Measurements from ENCODE around the gene TAMM41.

The TAMM41 gene

GRCh38 chr3:11794927-11795326, 51.8 kb downstream of the TAMM41 start:
- TF ChIP-seq EZH2phosphoT487 (IDR thresholded peaks at IDR 0.05; ENCODE audit: borderline replicate concordance) (no peak), CTCF (conservative IDR thresholded peaks at IDR 0.05; ENCODE audit: low read length) (no peak)
- H3K36me3 ChIP-seq (ENCODE audit: insufficient read depth, low read length), result peaks cover 70% of the 10 kb centered on the region; the same call in 1 of the 2 replicates

DNA sequence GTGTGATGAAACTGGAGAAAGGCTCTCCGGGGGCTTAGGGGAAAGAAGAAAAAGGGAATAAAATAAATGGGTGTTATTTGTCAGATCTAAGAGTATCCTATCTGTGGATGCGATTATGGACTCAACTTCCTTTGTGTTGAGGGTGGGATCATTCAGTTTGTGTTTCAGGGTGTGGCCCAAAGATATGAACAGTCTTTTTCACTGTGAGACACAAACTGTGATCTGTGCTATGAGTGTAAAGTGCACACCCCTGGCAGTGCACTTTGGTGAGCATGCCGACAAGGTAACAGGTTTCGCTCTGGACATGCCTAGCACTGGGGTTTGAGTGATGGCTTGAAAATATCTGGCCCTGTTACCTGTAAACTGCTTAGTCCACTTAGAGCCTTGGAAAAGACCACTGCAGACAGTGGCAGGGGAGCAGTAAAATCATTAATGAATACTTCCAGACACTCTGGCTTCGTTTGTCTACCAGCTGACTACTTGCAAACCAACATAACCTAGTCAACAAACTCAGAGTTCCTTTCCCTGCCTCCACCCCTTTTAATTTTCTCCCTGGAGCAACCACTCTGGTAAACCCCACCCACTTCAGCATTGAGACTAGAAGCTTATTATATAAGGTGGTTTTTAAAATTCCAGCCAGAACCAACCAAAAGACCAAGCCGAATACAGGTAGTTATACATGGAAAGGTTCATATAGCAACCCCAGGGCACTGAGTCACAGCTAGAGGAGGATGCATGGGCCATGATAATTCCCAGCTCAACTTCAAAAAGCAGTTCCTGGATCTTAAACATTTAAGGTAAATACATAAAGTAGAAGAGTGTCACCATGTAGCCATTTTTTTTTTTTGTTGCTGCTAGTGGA, 55.1 kb downstream of the TAMM41 start:
- Histone ChIP-seq H3K27me3 (ENCODE audit: insufficient read depth, low read length, poor library complexity, severe bottlenecking) (no peaks in the 10 kb centered on the region), H3K79me2 (ENCODE audit: insufficient read depth, low read length) (no peaks in the 10 kb centered on the region)
- no peak for TF ChIP-seq EZH2phosphoT487 (IDR thresholded peaks at IDR 0.05; ENCODE audit: borderline replicate concordance)
- TF ChIP-seq CTCF (conservative IDR thresholded peaks at IDR 0.05; ENCODE audit: low read length), result no peak

More at GRCh38 chr3:11794927-11795326, 51.8 kb downstream of the TAMM41 start:
- H3K9me2 ChIP-seq (replicated peaks; ENCODE audit: low read depth, low read length), result no peaks in the 10 kb centered on the region
- H3K4me1 ChIP-seq (ENCODE audit: insufficient read depth, low read length, poor library complexity, severe bottlenecking), result no peaks in the 10 kb centered on the region
- peaks cover 10% of the 10 kb centered on the region; the same call in 1 of the 2 replicates for H3K9me3 ChIP-seq (ENCODE audit: insufficient read depth, low read depth, low read length)
- no peak overlapping the region for H3K9ac ChIP-seq (ENCODE audit: low read depth, low read length, poor library complexity, severe bottlenecking)
- no peak overlapping the region for H3K4me3 ChIP-seq (ENCODE audit: low read length, poor library complexity, severe bottlenecking)
- no peaks in the 10 kb centered on the region for H4K20me1 ChIP-seq (ENCODE audit: insufficient read depth, low read length, poor library complexity, severe bottlenecking)
- no peaks in the 10 kb centered on the region for H3F3A ChIP-seq (ENCODE audit: low read depth)
- no peaks in the 10 kb centered on the region for H3K27me3 ChIP-seq (ENCODE audit: insufficient read depth, low read length, poor library complexity, severe bottlenecking)
- H3K79me2 ChIP-seq (ENCODE audit: insufficient read depth, low read length), result no peaks in the 10 kb centered on the region
- no peak overlapping the region for H3K4me2 ChIP-seq (ENCODE audit: low read depth, low read length, poor library complexity, severe bottlenecking)
- no peak overlapping the region for H2AFZ ChIP-seq (ENCODE audit: low read length)

DNA sequence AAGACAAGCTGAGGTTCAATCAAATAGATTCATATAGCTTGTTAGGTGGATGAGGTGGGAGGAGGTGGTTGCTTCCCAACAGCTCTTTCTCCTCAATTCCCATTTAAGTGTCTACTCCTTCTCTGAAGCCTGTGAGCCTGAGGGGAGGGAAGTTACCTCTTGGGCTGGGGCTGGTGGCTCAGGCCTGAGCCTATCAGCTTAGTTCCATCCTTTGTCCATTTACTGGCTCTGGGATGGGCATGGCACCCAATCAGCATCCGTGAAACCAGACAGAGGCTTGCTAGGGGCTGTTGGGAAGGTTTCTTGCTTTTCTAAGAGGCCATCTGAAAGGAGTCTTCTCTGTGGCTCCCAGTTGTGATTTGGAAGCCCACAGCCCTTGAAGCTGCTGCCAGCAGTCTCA, 57.3 kb downstream of the TAMM41 start:
- H3K4me1 ChIP-seq (ENCODE audit: insufficient read depth, low read length, poor library complexity, severe bottlenecking), result peaks cover 3% of the 10 kb centered on the region
- peaks cover 66% of the 10 kb centered on the region; the same call in 1 of the 2 replicates for H3K36me3 ChIP-seq (ENCODE audit: insufficient read depth, low read length)

More for the DNA sequence above, 55.1 kb downstream of the TAMM41 start:
- no peaks in the 10 kb centered on the region for H3K9me3 ChIP-seq (ENCODE audit: insufficient read depth, low read depth, low read length)
- no peak overlapping the region for H3K9ac ChIP-seq (ENCODE audit: low read depth, low read length, poor library complexity, severe bottlenecking)
- H3F3A ChIP-seq (ENCODE audit: low read depth), result no peaks in the 10 kb centered on the region
- H2AFZ ChIP-seq (ENCODE audit: low read length), result no peak overlapping the region
- no peak overlapping the region for H3K4me3 ChIP-seq (ENCODE audit: low read length, poor library complexity, severe bottlenecking)
- H3K4me2 ChIP-seq (ENCODE audit: low read depth, low read length, poor library complexity, severe bottlenecking), result no peak overlapping the region
- H3K36me3 ChIP-seq (ENCODE audit: insufficient read depth, low read length), result peaks cover 74% of the 10 kb centered on the region; the same call in 1 of the 2 replicates
- H3K4me1 ChIP-seq (ENCODE audit: insufficient read depth, low read length, poor library complexity, severe bottlenecking), result no peaks in the 10 kb centered on the region
- no peaks in the 10 kb centered on the region for H3K9me2 ChIP-seq (replicated peaks; ENCODE audit: low read depth, low read length)
- no peaks in the 10 kb centered on the region for H4K20me1 ChIP-seq (ENCODE audit: insufficient read depth, low read length, poor library complexity, severe bottlenecking)

More for the DNA sequence above, 57.3 kb downstream of the TAMM41 start:
- H3F3A ChIP-seq (ENCODE audit: low read depth), result no peaks in the 10 kb centered on the region
- no peaks in the 10 kb centered on the region for H3K79me2 ChIP-seq (ENCODE audit: insufficient read depth, low read length)
- H3K9me2 ChIP-seq (replicated peaks; ENCODE audit: low read depth, low read length), result no peaks in the 10 kb centered on the region
- H3K4me3 ChIP-seq (ENCODE audit: low read length, poor library complexity, severe bottlenecking), result no peak overlapping the region
- TF ChIP-seq CTCF (conservative IDR thresholded peaks at IDR 0.05; ENCODE audit: low read length) (no peak), EZH2phosphoT487 (IDR thresholded peaks at IDR 0.05; ENCODE audit: borderline replicate concordance) (no peak)
- no peak overlapping the region for H3K9ac ChIP-seq (ENCODE audit: low read depth, low read length, poor library complexity, severe bottlenecking)
- no peaks in the 10 kb centered on the region for H4K20me1 ChIP-seq (ENCODE audit: insufficient read depth, low read length, poor library complexity, severe bottlenecking)
- H3K9me3 ChIP-seq (ENCODE audit: insufficient read depth, low read depth, low read length), result no peaks in the 10 kb centered on the region
- no peak overlapping the region for H2AFZ ChIP-seq (ENCODE audit: low read length)
- no peak overlapping the region for H3K4me2 ChIP-seq (ENCODE audit: low read depth, low read length, poor library complexity, severe bottlenecking)
- no peaks in the 10 kb centered on the region for H3K27me3 ChIP-seq (ENCODE audit: insufficient read depth, low read length, poor library complexity, severe bottlenecking)

All from Loucy (cell line).